AG04450 (cell line): ENCODE measurements around the gene TRIM3. TPM values are rescaled to one million over a fixed set of nuclear protein-coding genes. Genes with fewer than 3 reads are reported as not detected.
"Not testable (repeated sequence)": the region's sequence is repeated elsewhere in the genome, so short reads cannot be mapped to it uniquely, and the experiment has no call there.

Experiments
- CTCF ChIA-PET: fragments of 300-600, 350-600 bp; formaldehyde crosslinking; extraction: SDS; loops from one replicate; lab custom pipeline; 2022; ENCODE audit warnings: antibody characterized with exemption, inconsistent platforms; lab: Charles Lee
- POLR2A ChIA-PET: fragments of 350-600 bp; formaldehyde crosslinking; extraction: SDS; loops from one replicate; lab custom pipeline; 2021; ENCODE audit warnings: antibody characterized with exemption, inconsistent platforms; lab: Yijun Ruan, JAX
- DNase-seq: peaks from one replicate; pipeline ENCODE4 v3.0.0-alpha.2; 2011; ENCODE audit warnings: low read depth, low spot score
- H3K27ac ChIP-seq: one replicate; pipeline ENCODE4 v1.5.1; 2012; ENCODE audit warnings: low read depth, low read length, control low read depth
- H3K27me3 ChIP-seq: one replicate; pipeline ENCODE4 v1.6.0; 2012; ENCODE audit warnings: low read length; ENCODE audit not compliant: control insufficient read depth, insufficient read depth
- H3K4me3 ChIP-seq: 2 replicates; pipeline ENCODE4 v1.5.1; 2011; ENCODE audit warnings: mild to moderate bottlenecking, low read depth, low read length, control low read depth
- H3K9me3 ChIP-seq: 2 replicates; pipeline ENCODE4 v1.5.1; 2012; ENCODE audit warnings: low read length; ENCODE audit not compliant: control insufficient read depth, insufficient read depth
- CTCF ChIP-seq: IDR thresholded peaks from 2 replicates; pipeline ENCODE4 v1.5.1; 2011; ENCODE audit warnings: low read depth, low read length, control low read depth, inconsistent platforms
- polyA minus RNA-seq: library from RNA; depleted of rRNA, polyadenylated mRNA; stranded (reverse); fragments of >200 nt; gene quantifications from 2 replicates; pipeline ENCODE4 v1.2.3, GENCODE V29; 2011; rRNA and poly(A)+ RNA removed
- polyA plus RNA-seq: library from polyadenylated mRNA; depleted of rRNA; stranded (reverse); fragments of >200 nt; gene quantifications from 2 replicates; pipeline ENCODE4 v1.2.3, GENCODE V29; 2011; rRNA removed

TRIM3 gene
- polyA plus RNA-seq (10.5 and 11.7 TPM in 2 replicates), polyA minus RNA-seq (10.9 and 15.3 TPM in 2 replicates)

- peak; percentile 57 for TF ChIP-seq CTCF
- Histone ChIP-seq H3K9me3 (no peaks in the 10 kb centered on the region; the same call in 1 of the 2 replicates), H3K27ac (peak within 1 kb of the TSS; percentile 94), H3K27me3 (no peaks in the 10 kb centered on the region), H3K4me3 (peak within 1 kb of the TSS; percentile 84)
- ChIA-PET POLR2A (interaction anchor here (0.6 to 2.3 kb wide), 5 partner anchors 8 to 209 kb away, joined by 3 to 9 read pairs (median 3); partner anchors contain the start of genes APBB1 and MRPL17), CTCF (interaction anchor here (0.8 to 5.0 kb wide), 4 partner anchors 30 to 1558 kb away, joined by 3 to 44 read pairs (median 6); no protein-coding TSS in a partner anchor)
- DNase-seq, result peak; percentile 50
Observed at GRCh38 chr11:6473451-6474412, at the start of gene TRIM3. Gene TRIM3 (minus strand): TSS chr11:6473941. CDS start chr11:6465695, 8,246 bp downstream.

DNA sequence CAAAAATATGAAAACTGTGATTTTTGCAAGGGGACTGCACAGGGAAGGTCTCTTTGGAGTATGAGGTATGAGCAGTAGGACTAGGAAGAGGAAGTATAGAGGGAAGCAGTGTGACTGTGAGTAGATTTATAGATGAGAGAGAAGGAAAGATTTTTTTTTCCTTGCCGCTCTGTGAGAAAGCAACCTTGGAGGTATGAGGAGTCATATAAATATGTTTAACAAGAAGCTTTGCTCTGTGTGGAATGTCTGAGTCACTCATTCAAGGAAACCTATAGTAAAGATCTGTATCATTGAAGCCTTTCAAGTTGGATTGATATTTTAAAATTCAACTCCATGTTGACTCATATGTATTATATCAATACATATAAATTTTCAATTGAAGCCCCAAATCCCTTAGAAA lies 49.5 kb upstream of the TRIM3 start:
- H3K9me3 ChIP-seq, result no peaks in the 10 kb centered on the region
- no peak for TF ChIP-seq CTCF
- H3K4me3 ChIP-seq, result no peak overlapping the region
- no peak for DNase-seq
- no peaks in the 10 kb centered on the region for H3K27me3 ChIP-seq
- ChIA-PET POLR2A (no interaction called here), CTCF (interaction anchor here (1.0 to 4.4 kb wide), 4 partner anchors 8 to 215 kb away, joined by 3 to 34 read pairs (median 8); no protein-coding TSS in a partner anchor)
- no peak overlapping the region for H3K27ac ChIP-seq

GRCh38 chr11:6521946-6522345 lies 48.2 kb upstream of the TRIM3 start:
- H3K9me3 ChIP-seq, H3K27me3 ChIP-seq, POLR2A ChIA-PET, H3K4me3 ChIP-seq, H3K27ac ChIP-seq, DNase-seq: not testable (repeated sequence)
- CTCF ChIA-PET, result interaction anchor here (0.8 to 4.4 kb wide), 4 partner anchors 10 to 184 kb away, joined by 3 to 34 read pairs (median 4); no protein-coding TSS in a partner anchor

DNA sequence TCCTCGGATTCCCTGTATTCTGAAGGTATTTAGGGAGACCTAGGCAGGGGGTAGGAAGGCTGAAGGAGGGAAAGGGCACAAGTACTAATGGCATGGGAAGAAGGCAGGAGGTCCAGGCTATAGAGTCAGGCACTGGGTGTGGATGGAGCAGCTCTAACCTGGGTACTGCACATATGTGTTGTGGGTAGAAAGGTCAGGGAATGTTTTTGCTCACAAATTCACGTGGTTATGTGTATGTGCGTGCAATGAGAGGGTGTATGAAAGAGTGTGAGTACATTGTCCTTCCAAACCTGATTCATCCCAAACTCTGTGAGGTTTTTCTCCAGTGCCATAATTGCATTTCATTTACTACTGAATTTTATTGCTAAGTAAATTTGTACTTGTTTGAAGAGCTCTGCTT lies 46.5 kb upstream of the TRIM3 start:
- Histone ChIP-seq H3K4me3 (no peak overlapping the region), H3K27me3 (no peaks in the 10 kb centered on the region), H3K9me3 (no peaks in the 10 kb centered on the region), H3K27ac (no peak overlapping the region)
- TF ChIP-seq CTCF, result no peak
- no peak for DNase-seq
- CTCF ChIA-PET, result interaction anchor here (0.9 to 4.4 kb wide), 2 partner anchors 11 to 14 kb away, joined by 4 to 34 read pairs; no protein-coding TSS in a partner anchor
- POLR2A ChIA-PET, result no interaction called here

DNA sequence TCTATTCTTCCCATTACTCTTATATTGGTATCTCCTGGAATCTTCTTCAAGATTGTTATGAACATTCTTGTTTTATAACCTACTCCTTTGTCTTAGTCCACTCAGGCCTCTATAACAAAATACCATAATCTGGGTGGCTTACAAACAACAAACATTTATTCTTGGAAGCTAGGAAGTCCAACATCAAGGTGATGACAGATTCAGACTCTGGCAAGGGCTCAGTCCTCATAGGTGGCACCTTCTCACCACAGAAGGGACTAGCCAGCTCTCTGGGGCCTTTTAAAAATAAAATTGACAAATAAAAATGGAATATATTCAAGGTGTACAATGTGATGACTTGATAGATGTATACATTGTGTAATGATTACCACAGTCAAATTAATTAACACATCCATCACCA lies 43.1 kb upstream of the TRIM3 start:
- H3K4me3 ChIP-seq, result no peak overlapping the region
- H3K27ac ChIP-seq, result no peak overlapping the region
- H3K9me3 ChIP-seq, result no peaks in the 10 kb centered on the region
- POLR2A ChIA-PET, result no interaction called here
- no peak for TF ChIP-seq CTCF
- H3K27me3 ChIP-seq, result no peaks in the 10 kb centered on the region
- DNase-seq, result no peak
- CTCF ChIA-PET, result no interaction called here
